NCI-H146 (cell line): ENCODE measurements around the gene TSHZ2.
A peak's percentile ranks its signal among the peaks of the same experiment; 100 is the strongest.

Experiments
- DNase-seq: peaks from one replicate; lab custom pipeline; 2025; lab: John Stamatoyannopoulos, UW

Gene TSHZ2

DNA sequence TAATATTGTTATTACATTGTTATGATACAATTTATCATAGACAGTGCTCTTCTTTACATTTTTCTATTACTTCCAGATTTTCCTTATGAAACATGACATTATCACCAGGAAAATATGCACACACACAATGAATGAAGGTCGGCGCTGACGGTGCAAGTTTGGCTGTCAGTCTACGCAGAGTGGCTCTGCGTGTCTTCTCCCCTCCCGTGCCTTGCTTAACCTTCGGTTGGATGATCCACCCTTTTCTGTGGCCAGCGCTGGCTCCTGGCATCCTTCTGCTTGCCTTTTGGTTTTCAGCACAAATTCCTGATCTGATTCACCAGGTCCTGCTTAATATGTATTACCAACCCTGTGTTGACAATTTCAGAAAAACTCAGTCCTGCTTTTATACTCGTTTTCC, 157.4 kb downstream of the TSHZ2 start:
- DNase-seq = no peak

- DNase-seq = no peak
Observed at GRCh38 chr20:53130795-53131194, 158.6 kb downstream of the TSHZ2 start.

DNA sequence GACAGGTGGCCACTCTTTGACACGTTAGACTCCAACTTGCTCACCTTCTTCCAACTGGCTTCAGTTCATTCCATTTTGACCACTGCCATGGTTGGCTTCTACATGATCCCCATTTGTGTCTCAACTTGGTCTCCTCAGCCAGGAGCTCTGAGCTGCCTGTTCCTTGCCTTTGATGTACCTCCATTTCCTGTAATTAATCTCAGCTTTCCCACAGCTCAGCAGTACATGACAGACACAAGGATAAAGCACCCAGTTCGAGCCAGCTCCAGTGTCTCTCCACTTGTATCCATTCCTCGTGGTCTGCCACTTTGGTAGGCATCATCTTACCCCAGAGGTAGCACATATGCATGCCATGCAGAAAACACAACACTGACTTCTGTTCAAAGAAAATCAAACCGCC, 161.0 kb downstream of the TSHZ2 start:
- DNase-seq = no peak

DNA sequence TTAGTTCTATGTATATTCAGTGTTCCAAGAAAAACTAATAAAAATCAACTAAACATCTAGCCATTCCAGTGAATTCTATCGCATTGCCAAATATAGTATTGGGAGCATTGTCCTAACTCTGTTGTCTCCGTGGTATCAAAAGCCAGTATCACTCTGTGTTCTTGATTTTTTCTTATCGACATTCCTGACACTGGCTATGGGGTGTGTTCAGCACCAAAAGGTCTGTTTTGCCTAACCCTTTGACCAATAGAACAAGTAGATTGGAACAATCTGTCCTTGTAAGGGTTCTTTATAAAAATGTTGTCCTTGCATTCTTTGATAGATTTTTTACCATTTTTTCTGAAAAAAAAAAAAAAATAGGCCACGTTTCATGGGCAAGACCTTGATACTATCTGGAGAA, 161.5 kb downstream of the TSHZ2 start:
- no peak for DNase-seq

DNA sequence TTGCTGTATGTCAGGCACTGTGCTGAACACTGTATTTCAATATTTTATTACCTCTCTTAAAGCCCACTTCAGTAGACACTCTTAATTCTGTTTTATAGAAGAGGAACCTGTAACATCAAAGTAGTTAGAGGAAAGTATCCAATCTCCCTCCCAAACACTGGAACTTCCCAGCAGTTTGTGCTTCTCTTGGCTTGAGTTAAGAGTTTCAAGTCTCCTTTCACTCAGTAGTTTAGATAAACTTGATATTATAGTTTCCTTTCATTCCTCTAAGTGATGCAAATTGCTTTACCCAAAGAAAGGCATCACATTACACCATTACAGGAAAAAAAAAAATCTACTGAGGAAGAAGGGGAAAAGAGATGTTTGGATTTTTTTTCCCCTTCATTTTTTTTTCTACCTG, 164.3 kb downstream of the TSHZ2 start:
- DNase-seq = no peak

DNA sequence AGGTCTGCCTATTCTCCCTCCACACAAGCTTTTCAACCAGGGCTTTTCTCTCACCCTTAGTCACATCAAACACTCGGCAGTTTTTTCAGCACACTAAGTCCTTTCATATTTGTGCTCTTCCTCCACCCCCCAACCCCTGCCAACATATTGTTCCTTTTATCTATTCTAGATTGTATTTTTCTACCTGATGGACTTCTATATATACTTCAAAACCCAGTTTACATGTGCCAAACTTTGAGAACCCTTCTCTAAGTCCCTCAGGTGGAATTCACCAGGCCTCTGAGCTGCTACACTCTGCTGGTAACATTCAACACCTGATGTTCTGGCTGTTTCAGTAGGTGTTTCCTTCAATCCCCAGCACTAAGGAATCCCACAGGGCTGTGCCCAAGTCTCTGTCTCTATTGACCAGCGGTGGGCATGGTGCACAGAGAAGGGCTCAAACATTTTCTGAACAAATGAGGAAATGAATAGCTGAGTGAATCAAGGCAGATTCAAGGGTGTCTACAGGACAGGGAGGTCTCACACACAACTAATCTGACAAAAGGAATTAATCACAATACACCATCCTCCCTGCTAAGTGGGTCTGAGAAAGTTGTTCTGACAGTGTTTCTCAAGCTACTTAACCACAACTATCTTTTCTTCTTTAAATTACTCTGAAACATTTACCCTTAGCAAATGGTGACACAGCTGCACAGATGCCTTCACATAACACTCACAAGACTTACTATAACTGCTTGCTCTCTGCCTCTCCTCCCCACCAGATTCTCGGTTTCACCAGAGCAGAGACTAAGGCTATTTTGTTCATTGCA, 166.5 kb downstream of the TSHZ2 start:
- DNase-seq = no peak

DNA sequence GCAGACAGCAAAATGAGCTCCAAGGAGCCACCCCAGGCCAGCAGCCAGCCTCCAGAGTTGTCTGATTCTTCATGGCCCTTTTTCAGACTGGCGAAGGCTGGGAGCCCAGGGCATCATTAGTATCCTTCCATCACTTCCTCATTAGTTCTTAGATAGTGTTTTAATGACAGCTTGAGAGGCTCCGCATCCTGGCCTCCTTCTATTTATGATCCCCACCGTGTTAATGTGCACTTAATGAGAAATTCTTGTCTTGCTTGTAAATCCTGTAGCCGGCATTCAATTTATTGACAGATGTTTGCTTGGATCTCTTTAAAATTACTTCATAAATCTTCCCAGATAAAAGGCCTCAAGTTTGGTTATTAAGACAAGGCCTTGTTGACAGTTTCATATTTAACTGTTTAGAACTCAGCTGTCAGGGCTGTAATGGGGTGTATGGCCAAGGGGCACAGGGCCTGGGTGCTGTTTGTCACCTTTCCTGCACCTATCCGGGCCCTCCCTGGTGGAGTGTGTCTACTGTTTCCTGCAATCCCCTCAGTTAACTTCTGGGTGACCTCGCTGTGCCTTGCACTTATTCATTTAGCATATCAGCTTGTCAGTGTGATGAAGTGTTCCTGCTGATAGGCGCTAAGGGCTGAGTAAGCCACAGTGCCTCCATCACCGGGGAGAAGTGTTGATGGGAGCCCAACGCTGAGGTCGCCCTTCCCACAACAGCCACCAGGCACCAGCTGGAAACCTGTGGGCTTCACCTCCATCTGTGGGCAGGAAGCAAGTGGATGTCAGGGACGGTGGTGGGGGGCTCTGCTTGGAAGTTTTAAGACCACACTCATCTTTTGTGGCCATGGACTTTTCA, 169.3 kb downstream of the TSHZ2 start:
- no peak for DNase-seq

- no peak for DNase-seq
Observed at GRCh38 chr20:53142225-53143127, 170.3 kb downstream of the TSHZ2 start.

- no peak for DNase-seq
Observed at GRCh38 chr20:53146201-53146891, 174.2 kb downstream of the TSHZ2 start.

- DNase-seq = no peak
Observed at GRCh38 chr20:53148771-53149147, 176.6 kb downstream of the TSHZ2 start.

DNA sequence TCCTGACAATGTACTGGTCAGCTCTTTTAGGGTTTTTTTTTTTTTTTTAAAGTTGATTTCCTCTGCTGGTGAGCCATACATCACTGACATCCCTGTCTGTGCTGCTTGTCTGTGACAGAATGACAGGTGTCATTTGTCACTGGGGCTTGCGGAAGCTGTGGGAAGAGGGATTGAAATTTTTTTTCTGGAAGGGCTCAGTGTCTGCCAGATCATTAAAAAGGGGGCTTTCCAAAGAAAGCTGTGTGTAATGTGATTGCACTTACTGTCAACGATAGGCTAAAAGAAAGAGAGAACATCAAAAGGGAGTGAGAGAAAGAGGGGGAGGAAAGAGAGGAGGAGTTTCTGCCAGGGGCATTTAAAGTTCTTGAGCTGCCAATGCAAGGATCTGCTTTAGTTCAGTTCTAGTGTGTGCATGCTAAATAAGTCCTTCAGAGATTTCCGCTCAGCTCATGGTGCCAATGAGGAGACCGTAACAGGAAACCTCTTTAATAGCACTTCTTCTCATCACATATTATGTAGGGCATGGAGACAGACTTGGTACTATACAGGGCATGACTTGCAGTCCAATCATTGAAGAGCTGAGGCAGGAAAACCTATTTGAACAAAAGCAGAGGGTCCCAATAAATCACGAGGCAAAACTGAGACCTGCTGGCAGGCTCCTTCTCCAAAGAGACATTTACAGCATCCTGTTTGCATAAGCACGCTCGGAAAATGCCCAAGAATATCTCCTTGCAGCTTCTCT, 177.2 kb downstream of the TSHZ2 start:
- DNase-seq = no peak

- DNase-seq = no peak
Observed at GRCh38 chr20:53149890-53150205, 177.7 kb downstream of the TSHZ2 start.

- DNase-seq = no peak
Observed at GRCh38 chr20:53150532-53150931, 178.4 kb downstream of the TSHZ2 start.

DNA sequence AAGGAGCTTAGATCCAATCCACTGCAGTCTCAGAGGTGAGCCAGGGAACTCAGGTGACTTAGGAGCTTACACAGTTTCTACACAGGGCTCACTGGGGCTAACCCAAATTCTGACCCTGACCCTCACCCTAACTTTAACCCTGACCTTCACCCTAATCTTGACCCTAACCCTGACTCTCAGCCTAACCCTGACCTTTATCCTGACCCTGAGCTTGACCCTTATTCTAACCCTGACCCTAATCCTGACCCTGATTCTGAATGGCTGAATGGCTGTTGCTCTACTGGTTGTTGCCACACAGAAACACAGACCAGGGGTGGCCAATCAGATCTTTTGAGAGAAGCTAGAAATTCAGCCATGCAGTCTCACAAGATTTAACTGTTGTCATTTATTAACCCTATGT, 180.1 kb downstream of the TSHZ2 start:
- DNase-seq = no peak

GRCh38 chr20:53154540-53154939, 182.4 kb downstream of the TSHZ2 start:
- no peak for DNase-seq

GRCh38 chr20:53157443-53158408, 185.6 kb downstream of the TSHZ2 start:
- DNase-seq = peak; percentile 17

DNA sequence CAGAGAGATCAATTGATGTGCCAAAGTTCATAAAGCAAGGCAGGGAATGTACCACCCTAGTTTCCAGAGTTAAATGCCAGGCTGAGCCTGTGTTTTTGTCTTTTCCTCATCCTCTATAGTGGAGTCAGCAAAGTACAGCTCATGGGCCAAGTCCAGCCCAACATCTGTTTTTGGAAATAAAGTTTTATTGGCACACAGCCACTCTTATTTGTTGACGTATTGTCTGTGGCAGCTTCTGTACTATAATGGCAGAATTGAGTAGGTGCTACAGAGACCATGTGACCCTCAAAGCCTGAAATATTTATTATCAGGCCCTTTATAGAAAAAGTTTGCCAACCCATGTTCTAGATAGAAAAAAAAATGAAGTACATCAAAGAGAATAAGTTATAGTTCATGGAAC, 187.0 kb downstream of the TSHZ2 start:
- DNase-seq = no peak

DNA sequence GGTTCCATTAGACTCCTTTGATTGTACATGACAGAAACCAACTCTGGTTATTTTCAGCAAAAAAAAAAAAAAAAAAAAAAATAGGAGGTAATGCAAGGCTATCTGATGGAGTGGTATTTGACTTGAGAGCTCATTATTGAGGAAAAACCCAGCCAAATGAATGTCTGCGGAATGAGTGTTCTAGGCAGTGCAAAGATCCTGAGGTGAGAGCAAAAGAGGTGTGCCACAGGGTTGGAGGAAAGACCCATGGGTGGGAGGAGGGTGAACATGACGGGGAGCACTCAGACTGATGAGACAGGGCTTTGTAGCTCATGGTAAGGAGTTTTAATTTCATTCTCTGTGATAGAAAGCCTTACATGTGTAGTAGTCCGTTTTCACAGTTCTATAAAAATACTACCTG, 188.9 kb downstream of the TSHZ2 start:
- no peak for DNase-seq

DNA sequence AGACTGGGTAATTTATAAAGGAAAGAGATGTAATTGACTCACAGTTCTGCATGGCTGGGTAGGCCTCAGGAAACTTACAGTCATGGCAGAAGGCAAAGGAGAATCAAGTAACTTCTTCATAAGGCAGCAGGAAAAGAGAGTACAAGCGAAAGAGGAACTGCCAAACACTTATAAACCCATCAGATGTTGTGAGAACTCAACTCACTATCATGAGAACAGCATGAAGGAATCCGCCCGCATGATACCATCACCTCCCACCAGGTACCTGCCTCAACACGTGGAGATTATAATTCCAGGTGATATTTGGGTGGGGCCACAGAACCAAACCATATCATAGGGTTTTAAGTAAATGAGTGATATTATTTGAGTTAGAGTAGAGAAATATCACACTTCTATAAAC, 189.3 kb downstream of the TSHZ2 start:
- no peak for DNase-seq

DNA sequence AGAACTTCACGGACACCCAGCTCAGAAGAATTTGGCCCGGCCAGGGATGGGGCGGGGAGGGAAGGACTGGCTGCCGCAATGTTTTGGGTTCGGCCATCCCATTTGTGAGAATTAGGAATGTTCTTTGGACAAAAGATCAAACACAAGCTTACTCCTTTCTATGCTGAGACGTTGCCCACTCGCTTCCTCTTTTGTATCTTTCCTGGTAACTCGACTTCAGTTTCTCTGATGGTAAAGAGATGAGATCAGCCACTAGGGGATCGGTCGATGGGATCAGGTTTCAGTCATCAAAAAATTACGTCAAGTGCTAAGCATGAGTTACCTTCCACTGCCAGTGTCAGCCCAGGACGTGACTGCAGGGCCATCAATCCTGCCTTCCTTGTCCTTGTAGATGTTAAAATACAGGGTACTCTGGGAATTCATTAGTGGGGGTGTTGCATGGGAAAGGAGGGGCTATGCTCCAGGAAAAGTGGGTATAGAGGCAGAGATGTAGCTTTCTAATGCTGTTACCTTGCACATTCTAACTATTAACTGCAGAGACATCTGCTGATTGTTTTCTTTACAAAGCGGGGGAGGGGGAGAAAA, 190.2 kb downstream of the TSHZ2 start:
- peak; percentile 56 for DNase-seq
